Tibial nerve (tissue), 4 donors: ENCODE measurements around the gene SYNGAP1. TPM values are rescaled to one million over a fixed set of nuclear protein-coding genes. Genes with fewer than 3 reads are reported as not detected.

Experiments used
- DNase-seq, 2 donors: peaks; one replicate each; pipeline ENCODE4 v3.0.0-alpha.2; 2019; ENCODE audit warnings: low spot score in 2 of 2
- H3K27ac ChIP-seq, 4 donors: fragments of 200-600 bp; sonication (generic) in 3 of 4; one replicate each; pipeline ENCODE4 v1.5.1; 2017 to 2019; ENCODE audit warnings: mild to moderate bottlenecking in 1 of 4
- H3K27me3 ChIP-seq, 2 donors: fragments of 200-600 bp; sonication (generic) in 1 of 2; one replicate each; pipeline versions ENCODE4 v1.5.1 to v1.6.0; 2017 to 2019
- H3K36me3 ChIP-seq, 3 donors: fragments of 200-600 bp; sonication (generic); one replicate each; pipeline ENCODE4 v1.5.1; 2018 to 2019
- H3K4me1 ChIP-seq, 4 donors: fragments of 200-600 bp; sonication (generic) in 3 of 4; one replicate each; pipeline ENCODE4 v1.5.1; 2017 to 2019
- H3K4me3 ChIP-seq, 4 donors: fragments of 200-600 bp; sonication (generic) in 3 of 4; one replicate each; pipeline ENCODE4 v1.5.1; 2017 to 2019; ENCODE audit warnings: mild to moderate bottlenecking in 1 of 4, moderate library complexity in 1 of 4
- H3K9me3 ChIP-seq, 4 donors: fragments of 200-600 bp; sonication (generic) in 3 of 4; one replicate each; pipeline ENCODE4 v1.5.1; 2017 to 2019
- EP300 ChIP-seq, 2 donors: sonication (generic); formaldehyde crosslinking; IDR thresholded peaks; one replicate each; pipeline ENCODE4 v1.6.1; 2017; ENCODE audit warnings: antibody characterized with exemption in 2 of 2, mild to moderate bottlenecking in 1 of 2
- POLR2A ChIP-seq, 2 donors: fragments of 450-650 bp; IDR thresholded peaks; one replicate each; pipeline ENCODE4 v1.6.1; 2017; ENCODE audit warnings: antibody characterized with exemption in 2 of 2, mild to moderate bottlenecking in 2 of 2, moderate library complexity in 2 of 2
- WGBS, 2 donors: methylation state at CpG; one replicate each; pipeline ENCODE4 v1.1.5; 2018; 5-methylcytosine and 5-hydroxymethylcytosine counted together
- total RNA-seq, 4 donors: library from RNA; depleted of rRNA; stranded (reverse); fragments of >200 nt; gene quantifications; one replicate each; pipeline ENCODE4 v1.1.0, GENCODE V29; 2016
- TF ChIP-seq, protein P1 (sequence below), 5 experiments: fragments of 200-600 bp in 3 of 5; fragments of 450-650 bp in 2 of 5; sonication (generic) in 3 of 5; IDR thresholded peaks; one replicate each; pipeline ENCODE4 v1.5.1; 2016 to 2019; ENCODE audit warnings: antibody characterized with exemption in 5 of 5, mild to moderate bottlenecking in 3 of 5, moderate library complexity in 2 of 5

SYNGAP1 gene
- total RNA-seq, 4 donors from 2014 or later, result 13.0 to 29.7 (median 19.2) TPM

DNA sequence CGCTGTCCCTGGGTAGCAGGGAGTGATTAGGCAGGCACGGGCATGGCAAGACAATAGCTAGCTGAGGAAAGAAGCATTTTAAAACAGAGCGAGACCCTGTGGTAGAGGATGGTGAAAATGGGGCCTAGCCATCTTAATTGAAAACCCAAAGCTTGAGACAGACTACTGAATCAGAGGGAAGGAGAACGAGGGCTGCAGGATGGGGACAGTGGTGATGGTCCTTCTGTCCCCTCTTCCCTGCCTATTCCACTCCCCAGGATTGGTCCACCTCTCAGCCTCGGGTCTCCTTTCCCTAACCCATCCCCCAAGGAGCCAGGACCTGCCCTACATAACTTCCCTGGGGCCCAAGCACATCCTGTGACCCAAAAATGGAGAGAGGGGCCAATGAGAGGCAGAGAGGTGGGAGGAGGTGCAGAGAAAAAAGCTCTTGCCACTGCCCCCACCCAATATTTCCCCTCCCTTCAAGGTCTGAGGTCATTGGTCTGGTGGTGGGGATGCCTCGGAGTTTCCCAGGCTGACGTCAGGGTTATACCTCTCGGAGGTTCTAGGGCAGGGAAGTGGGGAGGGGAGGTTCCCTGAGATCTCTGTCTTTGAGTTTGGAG, 1.1 kb upstream of the SYNGAP1 start:
- Histone ChIP-seq H3K9me3 (no peaks in the 10 kb centered on the region), H3K27ac (peak overlapping the region; percentile 97 to 98 (median 97)), H3K4me3 (peak overlapping the region; percentile 22 to 80 (median 61)), H3K36me3 (peaks cover 0 to 27% (median 7%) of the 10 kb centered on the region in 3 donors), H3K27me3 (no peaks in the 10 kb centered on the region), H3K4me1 (peaks cover 0 to 61% (median 23%) of the 10 kb centered on the region in 4 donors)
- TF ChIP-seq, protein P1, sequence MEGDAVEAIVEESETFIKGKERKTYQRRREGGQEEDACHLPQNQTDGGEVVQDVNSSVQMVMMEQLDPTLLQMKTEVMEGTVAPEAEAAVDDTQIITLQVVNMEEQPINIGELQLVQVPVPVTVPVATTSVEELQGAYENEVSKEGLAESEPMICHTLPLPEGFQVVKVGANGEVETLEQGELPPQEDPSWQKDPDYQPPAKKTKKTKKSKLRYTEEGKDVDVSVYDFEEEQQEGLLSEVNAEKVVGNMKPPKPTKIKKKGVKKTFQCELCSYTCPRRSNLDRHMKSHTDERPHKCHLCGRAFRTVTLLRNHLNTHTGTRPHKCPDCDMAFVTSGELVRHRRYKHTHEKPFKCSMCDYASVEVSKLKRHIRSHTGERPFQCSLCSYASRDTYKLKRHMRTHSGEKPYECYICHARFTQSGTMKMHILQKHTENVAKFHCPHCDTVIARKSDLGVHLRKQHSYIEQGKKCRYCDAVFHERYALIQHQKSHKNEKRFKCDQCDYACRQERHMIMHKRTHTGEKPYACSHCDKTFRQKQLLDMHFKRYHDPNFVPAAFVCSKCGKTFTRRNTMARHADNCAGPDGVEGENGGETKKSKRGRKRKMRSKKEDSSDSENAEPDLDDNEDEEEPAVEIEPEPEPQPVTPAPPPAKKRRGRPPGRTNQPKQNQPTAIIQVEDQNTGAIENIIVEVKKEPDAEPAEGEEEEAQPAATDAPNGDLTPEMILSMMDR (IDR thresholded peaks at IDR 0.05), result no peak
- TF ChIP-seq EP300 (IDR thresholded peaks at IDR 0.05), result no peak
- TF ChIP-seq POLR2A (IDR thresholded peaks at IDR 0.05), result no peak
- no peak for DNase-seq
- 28 to 30% methylated on average over 8 of the region's 8 CpGs for WGBS, 2 donors

- Histone ChIP-seq H3K27ac (peak overlapping the region in 3 of 4 donors; percentile 97 to 98 (median 97)), H3K4me3 (peak overlapping the region in 2 of 4 donors; percentile 20 to 51), H3K27me3 (no peaks in the 10 kb centered on the region), H3K9me3 (no peaks in the 10 kb centered on the region), H3K36me3 (peaks cover 0 to 8% (median 0%) of the 10 kb centered on the region in 3 donors), H3K4me1 (peaks cover 0 to 54% (median 32%) of the 10 kb centered on the region in 4 donors)
- TF ChIP-seq POLR2A (IDR thresholded peaks at IDR 0.05), result no peak
- TF ChIP-seq EP300 (IDR thresholded peaks at IDR 0.05), result no peak
- TF ChIP-seq, protein P1 (IDR thresholded peaks at IDR 0.05), result no peak
- no peak for DNase-seq
- WGBS, 2 donors, result 58% methylated on average over 6 of the region's 6 CpGs
Observed at GRCh38 chr6:33420491-33421343, 852 bp downstream of the SYNGAP1 start.

- no peak overlapping the region for H3K4me3 ChIP-seq
- peaks cover 0 to 50% (median 27%) of the 10 kb centered on the region in 4 donors for H3K4me1 ChIP-seq
- H3K36me3 ChIP-seq, result peaks cover 0 to 2% (median 0%) of the 10 kb centered on the region in 3 donors
- 86% methylated on average over 2 of the region's 2 CpGs for WGBS, 2 donors
- DNase-seq, result no peak
- no peaks in the 10 kb centered on the region for H3K27me3 ChIP-seq
- no peaks in the 10 kb centered on the region for H3K9me3 ChIP-seq
- TF ChIP-seq POLR2A (IDR thresholded peaks at IDR 0.05) (no peak), EP300 (IDR thresholded peaks at IDR 0.05) (no peak)
- TF ChIP-seq, protein P1 (IDR thresholded peaks at IDR 0.05), result no peak
- H3K27ac ChIP-seq, result peak overlapping the region in 1 of 4 donors; percentile 98
Observed at GRCh38 chr6:33421344-33421643, 1.4 kb downstream of the SYNGAP1 start.

- no peak for DNase-seq
- Histone ChIP-seq H3K36me3 (no peaks in the 10 kb centered on the region), H3K27ac (peak overlapping the region in 2 of 4 donors; percentile 82 to 99), H3K27me3 (no peaks in the 10 kb centered on the region), H3K9me3 (no peaks in the 10 kb centered on the region), H3K4me1 (peaks cover 0 to 54% (median 29%) of the 10 kb centered on the region in 4 donors), H3K4me3 (no peak overlapping the region)
- TF ChIP-seq EP300 (IDR thresholded peaks at IDR 0.05), result no peak
- WGBS, 2 donors, result 96 to 100% methylated on average over 2 of the region's 2 CpGs
Observed at GRCh38 chr6:33423777-33424176, 3.9 kb downstream of the SYNGAP1 start.

GRCh38 chr6:33424855-33425667, 5.2 kb downstream of the SYNGAP1 start:
- Histone ChIP-seq H3K27me3 (no peaks in the 10 kb centered on the region), H3K36me3 (no peaks in the 10 kb centered on the region), H3K27ac (peak overlapping the region; percentile 82 to 99 (median 91)), H3K4me1 (peaks cover 0 to 54% (median 28%) of the 10 kb centered on the region in 4 donors), H3K9me3 (no peaks in the 10 kb centered on the region), H3K4me3 (peak overlapping the region; percentile 57 to 87 (median 65))
- DNase-seq, result no peak
- WGBS, 2 donors, result 10 to 11% methylated on average over 12 of the region's 12 CpGs
- TF ChIP-seq POLR2A (IDR thresholded peaks at IDR 0.05), result peak in 1 of 2 donors; percentile 27
- TF ChIP-seq EP300 (IDR thresholded peaks at IDR 0.05), result no peak
- TF ChIP-seq, protein P1 (IDR thresholded peaks at IDR 0.05), result no peak
